Caco-2 (cell line): Measurements from ENCODE around the gene PPP1R3E. TPM values are rescaled to one million over a fixed set of nuclear protein-coding genes. Genes with fewer than 3 reads are reported as not detected.

ENCODE experiments used
- BruUV-seq: library from RNA; stranded (reverse); fragments of 400-500 nt; replicated peaks from 2 replicates; lab custom pipeline; 2021; lab: Mats Ljungman, UMichigan
- CTCF ChIA-PET: fragments of 300-600 bp; sonication (Branson Sonifier 250); formaldehyde crosslinking; loops from one replicate; lab custom pipeline; 2022; ENCODE audit warnings: antibody characterized with exemption; lab: Charles Lee
- POLR2A ChIA-PET: fragments of 300-600 bp; sonication (Branson Sonifier 250); formaldehyde crosslinking; loops from one replicate; lab custom pipeline; 2022; ENCODE audit warnings: antibody characterized with exemption; lab: Charles Lee
- DNase-seq, 2 experiments: peaks; one replicate each; pipeline versions ENCODE4 v3.0.0 to v3.0.0-alpha.2; 2020 to 2022
- H3K27me3 ChIP-seq: replicated peaks from 2 replicates; pipeline ENCODE4 v1.6.0; 2011; ENCODE audit warnings: low read length; ENCODE audit not compliant: control insufficient read depth, insufficient read depth
- H3K36me3 ChIP-seq: 2 replicates; pipeline ENCODE4 v1.5.1; 2011; ENCODE audit warnings: low read length; ENCODE audit not compliant: control insufficient read depth, insufficient read depth
- H3K4me1 ChIP-seq: fragments of 250-450 bp; sonication (Bioruptor Pico); 2 replicates; pipeline ENCODE4 v1.5.1; 2020; ENCODE audit warnings: mild to moderate bottlenecking
- H3K4me3 ChIP-seq: 2 replicates; pipeline ENCODE4 v1.5.1; 2011; ENCODE audit warnings: low read depth, mild to moderate bottlenecking, control low read depth, low read length
- H3K9me3 ChIP-seq: fragments of 250-450 bp; sonication (Bioruptor Pico); 2 replicates; pipeline ENCODE4 v1.5.1; 2020; ENCODE audit warnings: mild to moderate bottlenecking, moderate library complexity
- H3K27ac Mint-ChIP-seq: one replicate; pipeline ENCODE4 v1.8.0; 2022; ENCODE audit warnings: mixed read lengths; ENCODE audit not compliant: unreplicated experiment
- H3K27me3 Mint-ChIP-seq: one replicate; pipeline ENCODE4 v1.8.0; 2022; ENCODE audit warnings: mixed read lengths; ENCODE audit not compliant: insufficient read depth, unreplicated experiment
- H3K36me3 Mint-ChIP-seq: one replicate; pipeline ENCODE4 v1.8.0; 2022; ENCODE audit warnings: mild to moderate bottlenecking, mixed read lengths; ENCODE audit not compliant: insufficient read depth, unreplicated experiment
- H3K4me1 Mint-ChIP-seq: one replicate; pipeline ENCODE4 v1.8.0; 2022; ENCODE audit warnings: low read depth, mixed read lengths; ENCODE audit not compliant: unreplicated experiment
- H3K4me3 Mint-ChIP-seq: one replicate; pipeline ENCODE4 v1.8.0; 2022; ENCODE audit warnings: mild to moderate bottlenecking, moderate library complexity, mixed read lengths; ENCODE audit not compliant: unreplicated experiment
- H3K9me3 Mint-ChIP-seq: one replicate; pipeline ENCODE4 v1.8.0; 2022; ENCODE audit warnings: mixed read lengths; ENCODE audit not compliant: unreplicated experiment
- CTCF ChIP-seq, 2 experiments: fragments of 200-600 bp in 1 of 2; IDR thresholded peaks; 1 replicate in 1 of 2; 2 replicates in 1 of 2; pipeline versions ENCODE4 v1.5.1 to v1.8.0; 2011 to 2022; ENCODE audit warnings: antibody characterized with exemption in 1 of 2, control low read depth in 1 of 2, inconsistent platforms in 1 of 2, low read depth in 1 of 2, low read length in 1 of 2, mild to moderate bottlenecking in 1 of 2, moderate library complexity in 1 of 2; ENCODE audit not compliant: insufficient read depth in 1 of 2, severe bottlenecking in 1 of 2, unreplicated experiment in 1 of 2
- intact Hi-C: fragments of 100-400 bp; cut with micrococcal nuclease; formaldehyde crosslinking; loops from one replicate; pipeline ENCODE4 v1.10.0; 2022; ENCODE audit not compliant: unreplicated experiment
- total RNA-seq: library from RNA; stranded (reverse); gene quantifications from 2 replicates; pipeline ENCODE4 v1.2.3, GENCODE V29; 2022

Gene PPP1R3E
- total RNA-seq, 1 experiment from 2014 or later, result 5.9 TPM

GRCh38 chr14:23324455-23324846 lies 21.8 kb upstream of the PPP1R3E start:
- peaks cover 2% of the 10 kb centered on the region for H3K36me3 ChIP-seq
- no peak overlapping the region for H3K27ac Mint-ChIP-seq
- peaks cover 17% of the 10 kb centered on the region for H3K4me1 Mint-ChIP-seq
- CTCF ChIA-PET, result no interaction called here
- H3K27me3 Mint-ChIP-seq, result no peaks in the 10 kb centered on the region
- BruUV-seq, result no TSS peak
- H3K4me1 ChIP-seq, result peaks cover 10% of the 10 kb centered on the region
- no peaks in the 10 kb centered on the region for H3K27me3 ChIP-seq
- no peak for DNase-seq
- H3K4me3 Mint-ChIP-seq, result no peak overlapping the region
- POLR2A ChIA-PET, result no interaction called here
- H3K4me3 ChIP-seq, result no peak overlapping the region
- intact Hi-C loops, result loop anchor here (5.0 kb wide), 2 partner anchors 143 to 717 kb away; partner anchors contain the start of gene NGDN
- H3K9me3 ChIP-seq, result no peaks in the 10 kb centered on the region
- TF ChIP-seq CTCF (IDR thresholded peaks at IDR 0.05; ENCODE audit: insufficient read depth in 1 of 2, low read depth in 1 of 2, low read length in 1 of 2, severe bottlenecking in 1 of 2, unreplicated experiment in 1 of 2), result no peak
- H3K36me3 Mint-ChIP-seq, result peaks cover 71% of the 10 kb centered on the region
- H3K9me3 Mint-ChIP-seq, result no peaks in the 10 kb centered on the region

DNA sequence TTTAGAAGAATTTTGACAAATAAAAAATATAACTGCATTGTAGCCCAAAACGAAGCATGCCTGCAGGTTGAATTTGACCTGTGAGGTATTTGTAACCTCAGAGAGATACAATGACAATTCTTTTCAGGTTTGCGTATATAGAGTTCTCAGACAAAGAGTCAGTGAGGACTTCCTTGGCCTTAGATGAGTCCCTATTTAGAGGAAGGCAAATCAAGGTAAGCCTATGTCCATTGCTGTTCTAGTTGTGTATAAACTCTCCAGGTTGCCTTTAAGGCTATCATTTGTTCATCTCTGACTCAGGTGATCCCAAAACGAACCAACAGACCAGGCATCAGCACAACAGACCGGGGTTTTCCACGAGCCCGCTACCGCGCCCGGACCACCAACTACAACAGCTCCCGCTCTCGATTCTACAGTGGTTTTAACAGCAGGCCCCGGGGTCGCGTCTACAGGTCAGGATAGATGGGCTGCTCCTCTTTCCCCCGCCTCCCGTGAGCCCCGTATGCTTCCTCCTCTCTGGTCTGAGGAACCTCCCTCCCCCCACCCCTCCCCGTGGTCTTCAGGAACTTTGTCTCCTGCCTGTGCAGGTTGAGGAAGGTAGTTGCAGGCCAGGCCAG lies 21.3 kb upstream of the PPP1R3E start:
- peaks cover 75% of the 10 kb centered on the region for H3K36me3 Mint-ChIP-seq
- Histone ChIP-seq H3K9me3 (no peaks in the 10 kb centered on the region), H3K27me3 (no peaks in the 10 kb centered on the region), H3K4me3 (no peak overlapping the region), H3K36me3 (peaks cover 2% of the 10 kb centered on the region), H3K4me1 (peaks cover 10% of the 10 kb centered on the region)
- BruUV-seq, result no TSS peak
- H3K4me3 Mint-ChIP-seq, result no peak overlapping the region
- H3K4me1 Mint-ChIP-seq, result peaks cover 17% of the 10 kb centered on the region
- intact Hi-C loops, result loop anchor here (5.0 kb wide), 2 partner anchors 143 to 717 kb away; partner anchors contain the start of gene NGDN
- no peaks in the 10 kb centered on the region for H3K9me3 Mint-ChIP-seq
- DNase-seq, result no peak
- no peak for TF ChIP-seq CTCF (IDR thresholded peaks at IDR 0.05; ENCODE audit: insufficient read depth in 1 of 2, low read depth in 1 of 2, low read length in 1 of 2, severe bottlenecking in 1 of 2, unreplicated experiment in 1 of 2)
- ChIA-PET CTCF (no interaction called here), POLR2A (no interaction called here)
- H3K27me3 Mint-ChIP-seq, result no peaks in the 10 kb centered on the region
- no peak overlapping the region for H3K27ac Mint-ChIP-seq

- no peak for TF ChIP-seq CTCF (IDR thresholded peaks at IDR 0.05; ENCODE audit: insufficient read depth in 1 of 2, low read depth in 1 of 2, low read length in 1 of 2, severe bottlenecking in 1 of 2, unreplicated experiment in 1 of 2)
- TSS peak; percentile 24 for BruUV-seq
- ChIA-PET CTCF (interaction anchor here (1.0 to 2.7 kb wide), 3 partner anchors 17 to 202 kb away, joined by 4 to 15 read pairs (median 6); partner anchors contain the start of gene BCL2L2), POLR2A (interaction anchor here (1.0 to 3.1 kb wide), 5 partner anchors 16 to 228 kb away, joined by 3 to 51 read pairs (median 5); partner anchors contain the start of genes ACIN1, BCL2L2, C14orf119 and NGDN)
- H3K27me3 ChIP-seq, result no peaks in the 10 kb centered on the region
- Mint-ChIP-seq H3K36me3 (peaks cover 75% of the 10 kb centered on the region), H3K4me1 (peaks cover 17% of the 10 kb centered on the region), H3K27me3 (no peaks in the 10 kb centered on the region), H3K27ac (peak overlapping the region; percentile 96), H3K9me3 (no peaks in the 10 kb centered on the region), H3K4me3 (peak overlapping the region; percentile 96)
- peaks cover 2% of the 10 kb centered on the region for H3K36me3 ChIP-seq
- DNase-seq, result no peak
- intact Hi-C loops, result loop anchor here (5.0 kb wide), 2 partner anchors 144 to 716 kb away; partner anchors contain the start of gene NGDN
- no peaks in the 10 kb centered on the region for H3K9me3 ChIP-seq
- H3K4me3 ChIP-seq, result peak overlapping the region; percentile 94
- peaks cover 10% of the 10 kb centered on the region for H3K4me1 ChIP-seq
Observed at GRCh38 chr14:23322568-23323517, 20.2 kb upstream of the PPP1R3E start.
